ENCODE data around the gene ADAM12.

ADAM12 gene

GRCh38 chr10:126199221-126199998 is 188.9 kb downstream of the ADAM12 start:
- no peak for DNase-seq (ENCODE audit: low spot score)
- in situ Hi-C loops (cut with MboI; ENCODE audit: low pct_unique_long_range_greater_than_20kb, low sequenced_read_pairs, unreplicated experiment), result no loop called here
- TF ChIP-seq, protein P1, sequence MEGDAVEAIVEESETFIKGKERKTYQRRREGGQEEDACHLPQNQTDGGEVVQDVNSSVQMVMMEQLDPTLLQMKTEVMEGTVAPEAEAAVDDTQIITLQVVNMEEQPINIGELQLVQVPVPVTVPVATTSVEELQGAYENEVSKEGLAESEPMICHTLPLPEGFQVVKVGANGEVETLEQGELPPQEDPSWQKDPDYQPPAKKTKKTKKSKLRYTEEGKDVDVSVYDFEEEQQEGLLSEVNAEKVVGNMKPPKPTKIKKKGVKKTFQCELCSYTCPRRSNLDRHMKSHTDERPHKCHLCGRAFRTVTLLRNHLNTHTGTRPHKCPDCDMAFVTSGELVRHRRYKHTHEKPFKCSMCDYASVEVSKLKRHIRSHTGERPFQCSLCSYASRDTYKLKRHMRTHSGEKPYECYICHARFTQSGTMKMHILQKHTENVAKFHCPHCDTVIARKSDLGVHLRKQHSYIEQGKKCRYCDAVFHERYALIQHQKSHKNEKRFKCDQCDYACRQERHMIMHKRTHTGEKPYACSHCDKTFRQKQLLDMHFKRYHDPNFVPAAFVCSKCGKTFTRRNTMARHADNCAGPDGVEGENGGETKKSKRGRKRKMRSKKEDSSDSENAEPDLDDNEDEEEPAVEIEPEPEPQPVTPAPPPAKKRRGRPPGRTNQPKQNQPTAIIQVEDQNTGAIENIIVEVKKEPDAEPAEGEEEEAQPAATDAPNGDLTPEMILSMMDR (IDR thresholded peaks at IDR 0.05; ENCODE audit: extremely low read depth, insufficient read depth, missing control alignments), result no peak

- DNase-seq (ENCODE audit: low spot score), result no peak
- TF ChIP-seq, protein P1 (IDR thresholded peaks at IDR 0.05; ENCODE audit: extremely low read depth, insufficient read depth, missing control alignments), result no peak
Measured at GRCh38 chr10:126198681-126199080, 189.6 kb downstream of the ADAM12 start.

DNA sequence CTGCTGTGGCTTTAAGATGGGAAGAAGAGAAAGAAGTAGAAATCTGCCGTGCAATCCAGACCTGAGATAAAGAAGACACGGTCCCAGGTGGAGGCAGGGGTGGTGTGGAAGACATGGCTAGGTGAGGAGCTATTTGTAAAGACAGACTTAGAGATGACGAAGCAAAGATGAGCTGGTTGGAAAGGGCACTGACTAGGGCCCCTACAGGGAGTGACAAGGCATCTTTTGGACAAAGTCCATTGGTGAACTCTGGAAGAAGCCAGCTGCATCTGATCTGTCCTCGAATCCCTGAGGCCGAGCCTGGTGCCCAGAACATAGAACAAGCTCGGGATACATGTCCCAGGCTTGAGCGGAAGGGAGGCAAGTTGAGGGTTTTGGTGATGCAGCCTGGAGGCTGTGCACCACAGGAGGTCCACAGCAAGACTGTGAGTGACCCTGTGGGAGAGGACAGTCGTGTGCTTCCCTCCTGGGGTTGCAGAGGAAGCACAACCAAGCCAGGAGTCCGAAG is 191.2 kb downstream of the ADAM12 start:
- TF ChIP-seq, protein P1 (IDR thresholded peaks at IDR 0.05; ENCODE audit: extremely low read depth, insufficient read depth, missing control alignments), result no peak
- in situ Hi-C loops (cut with MboI; ENCODE audit: low pct_unique_long_range_greater_than_20kb, low sequenced_read_pairs, unreplicated experiment), result no loop called here
- DNase-seq (ENCODE audit: low spot score), result no peak

More at GRCh38 chr10:126198681-126199080, 189.6 kb downstream of the ADAM12 start:
- in situ Hi-C loops (cut with MboI; ENCODE audit: low pct_unique_long_range_greater_than_20kb, low sequenced_read_pairs, unreplicated experiment), result no loop called here

DNA sequence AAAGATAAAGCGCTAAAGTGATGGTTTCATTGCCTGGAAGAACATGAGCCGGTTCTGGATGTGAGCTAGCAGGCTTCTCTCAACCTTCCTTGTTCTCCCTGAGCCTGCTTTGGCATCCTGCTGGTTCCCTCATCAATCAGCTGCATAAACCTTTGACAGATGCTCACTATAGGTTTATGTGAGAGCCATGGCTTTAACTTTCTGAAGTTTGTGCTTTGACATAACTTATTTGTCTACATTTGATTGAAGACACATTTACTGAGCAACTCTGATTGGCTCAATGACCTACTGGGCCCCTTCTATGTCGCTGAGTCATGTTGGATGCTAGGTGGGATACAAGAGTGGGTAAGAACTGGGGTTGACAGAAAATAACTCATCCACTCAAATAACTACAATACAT is 192.0 kb downstream of the ADAM12 start:
- in situ Hi-C loops (cut with MboI; ENCODE audit: low pct_unique_long_range_greater_than_20kb, low sequenced_read_pairs, unreplicated experiment), result no loop called here
- DNase-seq (ENCODE audit: low spot score), result no peak
- TF ChIP-seq, protein P1 (IDR thresholded peaks at IDR 0.05; ENCODE audit: extremely low read depth, insufficient read depth, missing control alignments), result no peak

DNA sequence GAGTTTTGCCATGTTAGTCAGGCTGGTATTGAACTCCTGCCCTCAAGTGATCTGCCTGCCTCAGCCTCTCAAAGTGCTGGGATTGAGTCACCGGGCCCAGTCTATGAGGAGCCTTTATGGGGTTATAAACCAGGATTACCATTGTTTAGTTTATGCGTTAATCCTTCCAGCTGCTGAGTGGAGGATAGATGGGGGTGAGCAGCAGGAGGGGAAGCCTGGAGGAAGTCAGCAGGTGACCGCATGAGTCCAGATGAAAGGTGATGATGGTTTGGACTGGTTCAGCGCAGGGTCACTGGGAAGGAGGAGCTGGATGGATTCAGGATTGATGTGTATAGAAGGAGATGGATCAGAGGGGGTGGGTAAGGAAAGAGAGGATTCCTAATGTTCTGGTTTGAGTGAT is 197.1 kb downstream of the ADAM12 start:
- DNase-seq (ENCODE audit: low spot score), result no peak
- in situ Hi-C loops (cut with MboI; ENCODE audit: low pct_unique_long_range_greater_than_20kb, low sequenced_read_pairs, unreplicated experiment), result no loop called here
- TF ChIP-seq, protein P1 (IDR thresholded peaks at IDR 0.05; ENCODE audit: extremely low read depth, insufficient read depth, missing control alignments), result no peak

DNA sequence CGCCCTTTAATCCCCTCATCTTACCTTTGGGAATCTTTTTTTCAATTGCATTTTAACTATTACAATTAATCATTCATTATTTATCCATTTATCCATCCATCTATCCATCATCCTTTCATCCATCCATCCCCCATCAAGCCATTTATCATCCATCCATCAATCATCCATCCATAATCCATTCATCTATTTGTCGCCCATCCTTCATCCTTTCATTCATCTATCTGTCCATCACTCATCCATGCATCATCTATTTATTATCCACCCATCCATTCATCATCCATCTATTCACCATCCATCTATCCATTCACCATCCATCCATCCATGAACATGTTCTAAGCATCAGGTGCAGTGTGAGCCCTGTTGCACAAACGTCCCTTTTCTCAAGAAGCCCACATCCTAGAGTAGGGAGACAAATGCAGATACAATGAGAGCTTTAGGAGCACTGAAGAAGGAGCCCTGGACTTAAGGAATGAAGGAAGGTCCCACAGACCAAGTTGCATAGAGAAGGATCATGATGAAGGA is 199.5 kb downstream of the ADAM12 start:
- no peak for DNase-seq (ENCODE audit: low spot score)
- in situ Hi-C loops (cut with MboI; ENCODE audit: low pct_unique_long_range_greater_than_20kb, low sequenced_read_pairs, unreplicated experiment), result no loop called here
- TF ChIP-seq, protein P1 (IDR thresholded peaks at IDR 0.05; ENCODE audit: extremely low read depth, insufficient read depth, missing control alignments), result no peak

Measured in GM13977 (cell line).